NCI-H1417 (cell line): Measurements from ENCODE around the gene NSUN6.

Source experiments
- DNase-seq, 3 experiments: peaks; one replicate each; lab custom pipeline; 2025; lab: John Stamatoyannopoulos, UW

NSUN6 gene

GRCh38 chr10:18563003-18563726 lies 88.2 kb downstream of the NSUN6 start:
- no peak for DNase-seq

GRCh38 chr10:18561861-18562551 lies 89.4 kb downstream of the NSUN6 start:
- no peak for DNase-seq

- no peak for DNase-seq
Observed at GRCh38 chr10:18557960-18558359, 93.4 kb downstream of the NSUN6 start.

GRCh38 chr10:18556522-18557147 lies 94.8 kb downstream of the NSUN6 start:
- no peak for DNase-seq

- no peak for DNase-seq
Observed at GRCh38 chr10:18554479-18554878, 96.9 kb downstream of the NSUN6 start.

GRCh38 chr10:18551473-18551872 lies 99.9 kb downstream of the NSUN6 start:
- no peak for DNase-seq

- no peak for DNase-seq
Observed at GRCh38 chr10:18549105-18549504, 102.3 kb downstream of the NSUN6 start.

- DNase-seq = peak in 1 of 3 experiments; percentile 12
Observed at GRCh38 chr10:18545621-18546305, 105.6 kb downstream of the NSUN6 start.

GRCh38 chr10:18542832-18543231 lies 108.6 kb downstream of the NSUN6 start:
- DNase-seq = no peak

- DNase-seq = no peak
Observed at GRCh38 chr10:18540195-18540594, 111.2 kb downstream of the NSUN6 start.

- DNase-seq = no peak
Observed at GRCh38 chr10:18539335-18539734, 112.1 kb downstream of the NSUN6 start.

GRCh38 chr10:18533896-18534295 lies 117.5 kb downstream of the NSUN6 start:
- no peak for DNase-seq

- DNase-seq = no peak
Observed at GRCh38 chr10:18532881-18533535, 118.4 kb downstream of the NSUN6 start.

- DNase-seq = no peak
Observed at GRCh38 chr10:18528292-18528691, 123.1 kb downstream of the NSUN6 start.

- DNase-seq = no peak
Observed at GRCh38 chr10:18527687-18528086, 123.7 kb downstream of the NSUN6 start.

- peak in 1 of 3 experiments; percentile 2 for DNase-seq
Observed at GRCh38 chr10:18523858-18524257, 127.5 kb downstream of the NSUN6 start.

- DNase-seq = no peak
Observed at GRCh38 chr10:18523025-18523424, 128.4 kb downstream of the NSUN6 start.

GRCh38 chr10:18516851-18517250 lies 134.5 kb downstream of the NSUN6 start:
- no peak for DNase-seq

GRCh38 chr10:18514537-18514936 lies 136.8 kb downstream of the NSUN6 start:
- no peak for DNase-seq

GRCh38 chr10:18508587-18508986 lies 142.8 kb downstream of the NSUN6 start:
- no peak for DNase-seq

- DNase-seq = no peak
Observed at GRCh38 chr10:18505456-18506118, 145.8 kb downstream of the NSUN6 start.
